ENCODE data around the gene TSEN15.

TSEN15 gene

GRCh38 chr1:184010788-184011187 is 40.7 kb upstream of the TSEN15 start:
- Histone ChIP-seq H4K20me1 (ENCODE audit: insufficient read depth, low read length) (no peaks in the 10 kb centered on the region), H3K4me2 (ENCODE audit: low read length) (no peak overlapping the region), H3K27ac (ENCODE audit: low read length) (no peak overlapping the region), H3K9ac (ENCODE audit: low read length) (no peak overlapping the region), H3K79me2 (ENCODE audit: low read length) (no peaks in the 10 kb centered on the region), H3K4me3 (ENCODE audit: low read length) (no peak overlapping the region), H3K36me3 (replicated peaks; ENCODE audit: low read depth, low read length) (no peaks in the 10 kb centered on the region), H3K4me1 (ENCODE audit: low read length) (no peaks in the 10 kb centered on the region), H3K9me3 (ENCODE audit: insufficient read depth, low read length) (no peaks in the 10 kb centered on the region), H3K27me3 (ENCODE audit: low read depth, low read length) (0 out of 2 replicates have a peak, but pooled peaks cover 4% of the 10 kb centered on the region), H2AFZ (ENCODE audit: low read depth, low read length) (no peak overlapping the region)
- no peak for TF ChIP-seq EZH2phosphoT487 (IDR thresholded peaks at IDR 0.05; ENCODE audit: low read depth)
- no peak for TF ChIP-seq CTCF (IDR thresholded peaks at IDR 0.05; ENCODE audit: low read depth, low read length)

- 0 out of 2 replicates have a peak, but pooled peaks cover 4% of the 10 kb centered on the region for H3K27me3 ChIP-seq (ENCODE audit: low read depth, low read length)
- H3K79me2 ChIP-seq (ENCODE audit: low read length), result no peaks in the 10 kb centered on the region
- H4K20me1 ChIP-seq (ENCODE audit: insufficient read depth, low read length), result no peaks in the 10 kb centered on the region
- no peaks in the 10 kb centered on the region for H3K9me3 ChIP-seq (ENCODE audit: insufficient read depth, low read length)
- H3K4me1 ChIP-seq (ENCODE audit: low read length), result no peaks in the 10 kb centered on the region
- H3K9ac ChIP-seq (ENCODE audit: low read length), result no peak overlapping the region
- H3K27ac ChIP-seq (ENCODE audit: low read length), result no peak overlapping the region
- H3K4me3 ChIP-seq (ENCODE audit: low read length), result no peak overlapping the region
- no peak overlapping the region for H3K4me2 ChIP-seq (ENCODE audit: low read length)
- H2AFZ ChIP-seq (ENCODE audit: low read depth, low read length), result no peak overlapping the region
- H3K36me3 ChIP-seq (replicated peaks; ENCODE audit: low read depth, low read length), result no peaks in the 10 kb centered on the region
- TF ChIP-seq EZH2phosphoT487 (IDR thresholded peaks at IDR 0.05; ENCODE audit: low read depth) (no peak), CTCF (IDR thresholded peaks at IDR 0.05; ENCODE audit: low read depth, low read length) (no peak)
These were observed 39.3 kb upstream of the TSEN15 start for GRCh38 chr1:184012187-184012586.

DNA sequence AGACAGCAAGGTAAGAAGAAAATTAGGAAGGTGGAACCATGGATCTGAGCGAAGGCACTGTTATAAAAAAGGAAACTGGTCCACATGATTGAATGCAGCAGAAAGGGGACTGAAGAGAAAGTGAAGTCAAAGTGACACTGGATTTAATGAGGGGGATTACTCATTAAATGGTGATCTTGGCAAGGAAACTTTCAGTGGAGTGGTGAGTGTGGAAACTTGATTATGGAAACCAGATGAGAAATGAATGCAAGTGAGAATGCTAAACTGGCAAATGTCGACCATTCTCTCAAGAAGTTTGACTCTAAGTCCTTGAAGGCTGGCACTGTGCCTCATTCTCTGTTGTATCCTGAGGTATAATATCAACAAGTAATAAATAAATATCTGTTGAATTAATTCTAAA is 37.3 kb upstream of the TSEN15 start:
- Histone ChIP-seq H3K27me3 (ENCODE audit: low read depth, low read length) (0 out of 2 replicates have a peak, but pooled peaks cover 4% of the 10 kb centered on the region), H3K4me2 (ENCODE audit: low read length) (no peak overlapping the region), H2AFZ (ENCODE audit: low read depth, low read length) (no peak overlapping the region), H3K9me3 (ENCODE audit: insufficient read depth, low read length) (no peaks in the 10 kb centered on the region), H3K36me3 (replicated peaks; ENCODE audit: low read depth, low read length) (no peaks in the 10 kb centered on the region), H3K4me3 (ENCODE audit: low read length) (no peak overlapping the region), H3K27ac (ENCODE audit: low read length) (no peak overlapping the region), H4K20me1 (ENCODE audit: insufficient read depth, low read length) (no peaks in the 10 kb centered on the region), H3K79me2 (ENCODE audit: low read length) (no peaks in the 10 kb centered on the region), H3K9ac (ENCODE audit: low read length) (no peak overlapping the region), H3K4me1 (ENCODE audit: low read length) (no peaks in the 10 kb centered on the region)
- TF ChIP-seq EZH2phosphoT487 (IDR thresholded peaks at IDR 0.05; ENCODE audit: low read depth) (no peak), CTCF (IDR thresholded peaks at IDR 0.05; ENCODE audit: low read depth, low read length) (no peak)

DNA sequence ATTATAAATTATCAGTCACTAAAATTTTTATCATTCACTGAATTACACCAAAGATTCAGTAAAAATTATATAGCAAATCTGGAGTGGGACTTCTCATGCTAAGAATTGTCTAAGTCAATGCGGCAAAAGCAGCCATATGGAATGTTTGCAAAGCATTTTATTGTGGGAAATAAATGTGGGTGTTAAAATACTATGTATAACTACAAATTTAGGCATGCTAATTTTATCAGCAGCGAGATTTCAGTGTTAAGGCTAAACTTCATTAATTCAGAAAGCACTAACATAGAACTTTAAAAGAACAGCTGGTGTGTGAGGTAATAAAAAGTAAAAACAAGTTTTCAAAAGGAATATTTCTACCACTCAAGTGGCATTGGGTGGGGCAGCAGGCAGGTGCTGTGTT is 35.4 kb upstream of the TSEN15 start:
- no peaks in the 10 kb centered on the region for H4K20me1 ChIP-seq (ENCODE audit: insufficient read depth, low read length)
- H3K79me2 ChIP-seq (ENCODE audit: low read length), result no peaks in the 10 kb centered on the region
- H3K4me2 ChIP-seq (ENCODE audit: low read length), result no peak overlapping the region
- H3K9me3 ChIP-seq (ENCODE audit: insufficient read depth, low read length), result no peaks in the 10 kb centered on the region
- no peak overlapping the region for H3K9ac ChIP-seq (ENCODE audit: low read length)
- 0 out of 2 replicates have a peak, but pooled peaks cover 4% of the 10 kb centered on the region for H3K27me3 ChIP-seq (ENCODE audit: low read depth, low read length)
- H3K4me1 ChIP-seq (ENCODE audit: low read length), result no peaks in the 10 kb centered on the region
- H3K27ac ChIP-seq (ENCODE audit: low read length), result no peak overlapping the region
- H3K4me3 ChIP-seq (ENCODE audit: low read length), result no peak overlapping the region
- H3K36me3 ChIP-seq (replicated peaks; ENCODE audit: low read depth, low read length), result no peaks in the 10 kb centered on the region
- H2AFZ ChIP-seq (ENCODE audit: low read depth, low read length), result no peak overlapping the region
- TF ChIP-seq EZH2phosphoT487 (IDR thresholded peaks at IDR 0.05; ENCODE audit: low read depth) (no peak), CTCF (IDR thresholded peaks at IDR 0.05; ENCODE audit: low read depth, low read length) (no peak)
